HG03139 (cell line): ENCODE data around the gene TRIM15.
"Not testable (repeated sequence)": the region's sequence is repeated elsewhere in the genome, so short reads cannot be mapped to it uniquely, and the experiment has no call there.

Experiments
- ATAC-seq: cut with Tn5 transposase; IDR thresholded peaks from one replicate; pipeline ENCODE4 v1.9.1; 2021; ENCODE audit not compliant: unreplicated experiment

TRIM15 gene

GRCh38 chr6:30162265-30163089, 869 bp upstream of the TRIM15 start:
- ATAC-seq: no peak

GRCh38 chr6:30163918-30164654, 740 bp downstream of the TRIM15 start:
- ATAC-seq: no peak

- ATAC-seq: no peak
Measured at GRCh38 chr6:30164714-30165113, 1.4 kb downstream of the TRIM15 start.

GRCh38 chr6:30165238-30165637, 1.9 kb downstream of the TRIM15 start:
- ATAC-seq: not testable (repeated sequence)

- no peak for ATAC-seq
Measured at GRCh38 chr6:30167101-30167500, 3.8 kb downstream of the TRIM15 start.

- ATAC-seq: no peak
Measured at GRCh38 chr6:30168741-30169140, 5.4 kb downstream of the TRIM15 start.

- no peak for ATAC-seq
Measured at GRCh38 chr6:30169658-30170614, 6.6 kb downstream of the TRIM15 start.

- ATAC-seq: no peak
Measured at GRCh38 chr6:30171677-30172471, 8.5 kb downstream of the TRIM15 start.

- ATAC-seq: no peak
Measured at GRCh38 chr6:30172681-30173080, 9.3 kb downstream of the TRIM15 start.

- no peak for ATAC-seq
Measured at GRCh38 chr6:30175765-30176164, 12.4 kb downstream of the TRIM15 start.

GRCh38 chr6:30178837-30179236, 15.5 kb downstream of the TRIM15 start:
- no peak for ATAC-seq

GRCh38 chr6:30180145-30180544, 16.8 kb downstream of the TRIM15 start:
- no peak for ATAC-seq

- no peak for ATAC-seq
Measured at GRCh38 chr6:30184417-30185031, 21.2 kb downstream of the TRIM15 start.

GRCh38 chr6:30185846-30186484, 22.6 kb downstream of the TRIM15 start:
- ATAC-seq: no peak

GRCh38 chr6:30188541-30188940, 25.2 kb downstream of the TRIM15 start:
- ATAC-seq: no peak

- no peak for ATAC-seq
Measured at GRCh38 chr6:30192076-30192475, 28.7 kb downstream of the TRIM15 start.

GRCh38 chr6:30194797-30195690, 31.7 kb downstream of the TRIM15 start:
- no peak for ATAC-seq

GRCh38 chr6:30195951-30196350, 32.6 kb downstream of the TRIM15 start:
- no peak for ATAC-seq
